ENCODE results near the gene ANXA5. TPM values are rescaled to one million over a fixed set of nuclear protein-coding genes. Genes with fewer than 3 reads are reported as not detected.

The ANXA5 gene
- total RNA-seq, 1 experiment from 2014 or later: 781 TPM

DNA sequence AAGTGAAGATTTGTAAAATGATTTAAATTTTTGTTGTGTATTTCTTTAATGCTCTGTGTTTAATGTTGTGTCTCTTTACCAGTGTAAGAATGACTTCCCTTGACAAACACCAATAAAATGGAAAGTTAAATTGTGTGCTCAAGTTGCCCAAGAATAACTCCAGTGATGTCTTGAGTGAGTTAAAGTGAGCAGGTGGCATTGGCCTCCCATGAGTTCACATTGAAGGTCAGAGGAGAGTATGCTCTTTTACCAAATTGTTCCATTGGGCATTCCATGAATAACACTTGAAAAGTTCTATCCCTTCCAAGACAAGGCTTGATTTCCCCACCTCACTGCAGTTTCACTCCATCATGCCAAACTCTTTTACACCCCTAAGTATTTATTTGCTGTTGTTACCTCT is 4.5 kb downstream of the ANXA5 start:
- Histone ChIP-seq H3K27me3 (no peaks in the 10 kb centered on the region), H3K9me3 (no peaks in the 10 kb centered on the region), H3K4me3 (peak overlapping the region; percentile 14; the same call in 1 of the 2 replicates), H3K36me3 (peaks cover 79% of the 10 kb centered on the region)
- DNase-seq: no peak

DNA sequence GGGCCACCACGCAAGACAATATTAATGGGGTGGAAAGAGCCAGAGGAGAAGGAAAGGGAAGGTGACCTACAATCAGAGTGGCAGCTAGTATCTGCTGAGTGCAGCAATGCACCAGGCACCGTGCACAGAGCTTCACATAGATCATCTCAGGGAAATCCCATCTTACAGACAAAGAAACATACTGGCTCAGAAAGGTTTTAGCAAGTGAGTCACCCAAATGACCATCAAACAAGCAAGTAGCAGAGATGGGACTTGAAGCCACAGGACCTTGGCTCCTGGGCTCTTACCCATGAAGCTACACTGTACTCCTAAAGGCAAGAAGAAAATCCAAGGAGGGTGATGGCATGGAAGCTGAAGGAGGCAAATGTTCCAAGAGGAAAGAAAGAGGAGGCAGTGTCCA is 6.8 kb downstream of the ANXA5 start:
- Histone ChIP-seq H3K9me3 (no peaks in the 10 kb centered on the region), H3K36me3 (peaks cover 86% of the 10 kb centered on the region), H3K4me3 (no peak overlapping the region; the same call in 1 of the 2 replicates), H3K27me3 (no peaks in the 10 kb centered on the region)
- DNase-seq: no peak

- no peaks in the 10 kb centered on the region for H3K27me3 ChIP-seq
- H3K4me3 ChIP-seq: no peak overlapping the region
- peaks cover 88% of the 10 kb centered on the region for H3K36me3 ChIP-seq
- no peaks in the 10 kb centered on the region for H3K9me3 ChIP-seq
- DNase-seq: no peak
These were observed 8.1 kb downstream of the ANXA5 start for GRCh38 chr4:121688701-121689100.

GRCh38 chr4:121688261-121688660 is 8.5 kb downstream of the ANXA5 start:
- Histone ChIP-seq H3K27me3 (no peaks in the 10 kb centered on the region), H3K36me3 (peaks cover 88% of the 10 kb centered on the region), H3K9me3 (no peaks in the 10 kb centered on the region), H3K4me3 (no peak overlapping the region)
- no peak for DNase-seq

- Histone ChIP-seq H3K36me3 (peaks cover 91% of the 10 kb centered on the region), H3K27me3 (no peaks in the 10 kb centered on the region; the same call in 1 of the 2 replicates), H3K9me3 (no peaks in the 10 kb centered on the region), H3K4me3 (no peak overlapping the region)
- no peak for DNase-seq
These were observed 10.5 kb downstream of the ANXA5 start for GRCh38 chr4:121686255-121686654.

DNA sequence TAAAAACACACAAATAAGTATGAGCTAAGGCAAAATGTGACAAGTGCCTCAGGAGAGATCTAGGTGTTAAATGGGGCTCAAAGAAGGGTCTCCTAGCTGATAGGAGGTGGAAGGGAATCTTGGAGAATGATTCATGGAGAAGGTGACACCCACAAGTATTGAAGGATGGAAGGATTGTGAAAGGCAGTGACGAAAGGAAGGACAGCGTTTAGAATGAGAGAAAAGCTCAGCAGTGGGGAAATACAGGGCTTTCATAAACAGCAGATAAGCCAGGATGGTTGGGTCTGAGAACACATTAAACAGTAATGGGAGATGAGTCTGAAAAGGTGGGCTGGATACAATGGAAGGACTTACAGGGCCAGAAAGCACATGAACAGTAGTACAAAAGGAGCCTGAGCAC is 11.5 kb downstream of the ANXA5 start:
- H3K27me3 ChIP-seq: no peaks in the 10 kb centered on the region; the same call in 1 of the 2 replicates
- H3K4me3 ChIP-seq: no peak overlapping the region
- H3K36me3 ChIP-seq: peaks cover 95% of the 10 kb centered on the region
- no peaks in the 10 kb centered on the region for H3K9me3 ChIP-seq
- no peak for DNase-seq

DNA sequence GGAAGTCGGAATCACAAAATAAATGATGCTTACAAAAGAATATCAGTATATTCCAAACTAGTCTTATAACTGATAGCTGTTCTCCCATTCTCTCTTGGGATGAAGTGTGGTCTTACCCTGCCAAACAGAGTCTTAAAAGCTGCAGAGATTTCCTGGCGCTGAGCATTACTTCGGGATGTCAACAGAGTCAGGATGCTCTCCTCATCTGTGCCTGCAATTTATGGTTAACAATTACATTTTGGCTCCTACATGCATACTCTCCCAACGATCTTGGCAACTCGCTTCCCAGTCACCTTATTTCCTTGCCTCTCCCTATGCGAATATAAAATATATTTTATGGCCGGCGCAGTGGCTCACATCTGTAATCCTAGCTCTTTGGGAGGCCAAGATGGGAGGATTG is 12.2 kb downstream of the ANXA5 start:
- no peaks in the 10 kb centered on the region; the same call in 1 of the 2 replicates for H3K27me3 ChIP-seq
- H3K36me3 ChIP-seq: peaks cover 95% of the 10 kb centered on the region

GRCh38 chr4:121684016-121684415 is 12.8 kb downstream of the ANXA5 start:
- Histone ChIP-seq H3K27me3 (no peaks in the 10 kb centered on the region; the same call in 1 of the 2 replicates), H3K4me3 (no peak overlapping the region), H3K9me3 (no peaks in the 10 kb centered on the region), H3K36me3 (peaks cover 95% of the 10 kb centered on the region)
- DNase-seq: no peak

More for the DNA sequence above, 12.2 kb downstream of the ANXA5 start:
- DNase-seq: no peak
- Histone ChIP-seq H3K4me3 (no peak overlapping the region), H3K9me3 (no peaks in the 10 kb centered on the region)

DNA sequence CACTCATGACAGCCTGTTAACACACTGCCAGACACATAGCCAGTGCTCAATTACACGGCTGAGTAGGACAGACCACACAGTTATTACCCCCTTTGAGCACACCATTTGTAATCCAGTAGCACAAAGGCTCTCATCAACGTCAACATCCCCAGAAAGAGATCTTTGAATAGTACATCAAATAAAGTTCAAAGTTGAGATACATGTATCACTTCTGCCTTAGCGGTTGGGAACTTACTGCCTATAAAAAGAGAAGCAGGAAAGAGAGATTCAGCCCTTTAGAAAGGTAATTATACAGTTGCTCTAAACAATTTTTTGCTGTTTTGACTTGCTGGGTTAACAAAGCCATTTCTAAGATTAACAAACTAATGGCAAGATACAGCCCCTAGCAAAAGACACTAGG is 16.2 kb downstream of the ANXA5 start:
- H3K27me3 ChIP-seq: no peaks in the 10 kb centered on the region; the same call in 1 of the 2 replicates
- no peak overlapping the region for H3K4me3 ChIP-seq
- H3K36me3 ChIP-seq: peaks cover 95% of the 10 kb centered on the region
- DNase-seq: no peak
- no peaks in the 10 kb centered on the region for H3K9me3 ChIP-seq

DNA sequence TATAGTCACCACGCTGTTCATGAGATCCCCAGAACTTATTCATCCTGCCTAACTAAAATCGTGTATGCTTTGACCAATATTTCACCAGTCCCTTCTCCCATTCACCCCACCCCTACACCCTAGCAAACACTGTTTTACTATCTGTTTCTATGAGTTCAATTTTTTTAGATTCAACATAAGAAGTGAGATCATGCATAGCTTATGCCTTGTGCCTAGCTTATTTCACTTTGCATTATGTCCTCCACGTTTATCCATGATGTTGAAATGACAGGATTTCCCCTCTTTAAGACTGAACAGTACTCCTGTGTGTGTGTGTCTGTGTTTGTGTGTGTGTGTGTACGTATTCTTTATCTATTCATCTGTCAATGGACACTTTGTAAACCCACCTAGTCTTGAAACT is 16.8 kb downstream of the ANXA5 start:
- Histone ChIP-seq H3K9me3 (no peaks in the 10 kb centered on the region), H3K27me3 (no peaks in the 10 kb centered on the region; the same call in 1 of the 2 replicates), H3K36me3 (peaks cover 95% of the 10 kb centered on the region), H3K4me3 (no peak overlapping the region)
- no peak for DNase-seq

DNA sequence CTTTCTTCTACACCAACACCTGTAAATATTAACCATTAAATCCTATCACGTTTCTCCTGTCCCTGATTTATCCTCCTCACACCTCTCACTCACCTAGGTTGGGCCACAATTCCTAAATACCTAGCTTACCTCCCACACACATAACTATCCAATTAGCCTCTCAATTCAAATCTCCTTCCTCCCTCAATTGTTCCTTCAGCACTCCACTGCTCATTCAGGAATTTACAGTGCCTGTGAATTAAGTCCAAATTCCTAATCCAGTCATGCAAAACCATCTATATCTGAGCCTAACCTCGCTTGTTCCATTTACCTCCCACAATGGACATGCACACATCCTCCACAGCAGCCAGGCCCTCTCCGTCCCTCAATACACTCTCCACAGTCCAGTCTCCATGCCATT is 17.5 kb downstream of the ANXA5 start:
- H3K9me3 ChIP-seq: no peaks in the 10 kb centered on the region
- peaks cover 98% of the 10 kb centered on the region for H3K36me3 ChIP-seq
- H3K4me3 ChIP-seq: no peak overlapping the region
- H3K27me3 ChIP-seq: no peaks in the 10 kb centered on the region; the same call in 1 of the 2 replicates
- DNase-seq: no peak

- no peak overlapping the region for H3K4me3 ChIP-seq
- H3K36me3 ChIP-seq: peaks cover 95% of the 10 kb centered on the region
- H3K27me3 ChIP-seq: no peaks in the 10 kb centered on the region; the same call in 1 of the 2 replicates
- no peaks in the 10 kb centered on the region for H3K9me3 ChIP-seq
- DNase-seq: no peak
These were observed 19.3 kb downstream of the ANXA5 start for GRCh38 chr4:121677524-121677923.

- no peak overlapping the region for H3K4me3 ChIP-seq
- no peak for DNase-seq
- no peaks in the 10 kb centered on the region for H3K9me3 ChIP-seq
- peaks cover 95% of the 10 kb centered on the region for H3K36me3 ChIP-seq
- H3K27me3 ChIP-seq: no peaks in the 10 kb centered on the region; the same call in 1 of the 2 replicates
These were observed 20.3 kb downstream of the ANXA5 start for GRCh38 chr4:121676345-121677075.

DNA sequence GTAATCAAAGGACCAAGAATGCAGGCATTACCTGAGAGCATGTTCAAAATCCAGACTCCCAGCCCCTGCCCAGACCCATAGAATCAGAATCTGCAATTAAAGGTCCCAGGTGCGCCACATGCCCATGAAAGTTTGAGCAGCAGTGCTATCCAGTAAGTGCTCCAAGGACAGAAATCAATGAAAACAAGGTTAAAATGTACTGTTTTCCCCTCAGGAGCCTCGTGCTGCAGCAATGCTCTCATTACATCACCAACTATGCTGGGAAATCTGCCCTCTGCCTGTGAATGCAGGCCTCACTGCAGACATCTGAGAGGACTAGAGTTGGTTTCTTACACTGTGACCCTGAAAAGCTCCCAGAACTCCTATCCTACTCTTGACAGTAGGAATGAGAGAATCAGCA is 21.1 kb downstream of the ANXA5 start:
- Histone ChIP-seq H3K9me3 (no peaks in the 10 kb centered on the region), H3K36me3 (peaks cover 95% of the 10 kb centered on the region), H3K4me3 (no peak overlapping the region), H3K27me3 (no peaks in the 10 kb centered on the region)
- DNase-seq: no peak

- peaks cover 95% of the 10 kb centered on the region for H3K36me3 ChIP-seq
- no peaks in the 10 kb centered on the region for H3K27me3 ChIP-seq
- no peaks in the 10 kb centered on the region for H3K9me3 ChIP-seq
- DNase-seq: no peak
- H3K4me3 ChIP-seq: no peak overlapping the region
These were observed 22.1 kb downstream of the ANXA5 start for GRCh38 chr4:121674696-121675095.

GRCh38 chr4:121674191-121674590 is 22.6 kb downstream of the ANXA5 start:
- peaks cover 95% of the 10 kb centered on the region for H3K36me3 ChIP-seq

DNA sequence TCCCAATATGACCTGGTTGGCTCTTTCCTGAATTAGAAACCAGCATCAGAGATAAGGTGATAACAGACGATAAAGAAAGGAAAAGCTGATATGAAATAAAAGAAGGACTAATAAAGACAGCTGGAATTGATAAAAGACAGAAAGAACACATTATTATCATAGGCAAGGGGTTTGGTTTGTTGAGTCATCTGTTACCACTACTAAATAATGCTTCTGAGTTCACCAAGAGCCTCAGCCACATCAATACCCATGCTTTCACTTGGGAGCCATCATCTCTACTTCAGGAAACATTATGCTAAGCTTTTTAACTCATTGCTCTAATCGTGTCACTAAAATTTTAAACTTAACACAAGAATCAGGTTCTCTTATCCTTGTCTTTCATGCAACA is 27.6 kb downstream of the ANXA5 start:
- peaks cover 90% of the 10 kb centered on the region for H3K36me3 ChIP-seq
- no peaks in the 10 kb centered on the region for H3K9me3 ChIP-seq
- no peak for DNase-seq
- H3K27me3 ChIP-seq: no peaks in the 10 kb centered on the region
- H3K4me3 ChIP-seq: no peak overlapping the region

More at GRCh38 chr4:121674191-121674590, 22.6 kb downstream of the ANXA5 start:
- DNase-seq: no peak
- Histone ChIP-seq H3K27me3 (no peaks in the 10 kb centered on the region), H3K4me3 (no peak overlapping the region), H3K9me3 (no peaks in the 10 kb centered on the region)

Data from MG63 (cell line).